ENCODE results near the gene RGMA. TPM values are rescaled to one million over a fixed set of nuclear protein-coding genes. Genes with fewer than 3 reads are reported as not detected.

RGMA gene
- total and polyA plus RNA-seq, 2 experiments from 2014 or later, result 2.5 to 2.7 TPM

GRCh38 chr15:93066834-93067648 is 22.0 kb downstream of the RGMA start:
- no peak overlapping the region for H3K27ac ChIP-seq

GRCh38 chr15:93066224-93066681 is 22.8 kb downstream of the RGMA start:
- Histone ChIP-seq H3K79me2 (peaks cover 5% of the 10 kb centered on the region), H3K4me3 (no peak overlapping the region), H3K4me2 (no peak overlapping the region), H2AFZ (no peak overlapping the region), H3K36me3 (replicated peaks; ENCODE audit: insufficient read depth, low read depth) (no peaks in the 10 kb centered on the region), H3K4me1 (ENCODE audit: insufficient read depth) (no peaks in the 10 kb centered on the region), H4K20me1 (ENCODE audit: insufficient read depth, poor library complexity, severe bottlenecking) (peaks cover 2% of the 10 kb centered on the region), H3K27ac (no peak overlapping the region), H3K9me2 (replicated peaks; ENCODE audit: insufficient read depth) (no peaks in the 10 kb centered on the region), H3K27me3 (peaks cover 7% of the 10 kb centered on the region), H3K9me3 (ENCODE audit: low read depth) (no peaks in the 10 kb centered on the region)
- DNase-seq (ENCODE audit: low spot score), result no peak
- 98% methylated on average over 20 of the region's 38 CpGs for WGBS (ENCODE audit: low lambda C conversion rate, missing lambda C conversion rate)
- TF ChIP-seq EZH2phosphoT487 (IDR thresholded peaks at IDR 0.05; ENCODE audit: low read depth, severe bottlenecking, unreplicated experiment) (no peak), EZH2 (IDR thresholded peaks at IDR 0.05; ENCODE audit: borderline replicate concordance) (no peak), CTCF (IDR thresholded peaks at IDR 0.05; ENCODE audit: poor library complexity) (no peak)

More at GRCh38 chr15:93066834-93067648, 22.0 kb downstream of the RGMA start:
- no peak for TF ChIP-seq EZH2phosphoT487 (IDR thresholded peaks at IDR 0.05; ENCODE audit: low read depth, severe bottlenecking, unreplicated experiment)
- TF ChIP-seq CTCF (IDR thresholded peaks at IDR 0.05; ENCODE audit: poor library complexity), result no peak
- no peak for TF ChIP-seq EZH2 (IDR thresholded peaks at IDR 0.05; ENCODE audit: borderline replicate concordance)
- DNase-seq (ENCODE audit: low spot score), result no peak
- Histone ChIP-seq H3K4me2 (no peak overlapping the region), H3K36me3 (replicated peaks; ENCODE audit: insufficient read depth, low read depth) (no peaks in the 10 kb centered on the region), H3K9me3 (ENCODE audit: low read depth) (no peaks in the 10 kb centered on the region), H3K79me2 (peaks cover 5% of the 10 kb centered on the region), H3K9me2 (replicated peaks; ENCODE audit: insufficient read depth) (no peaks in the 10 kb centered on the region), H3K27me3 (peaks cover 12% of the 10 kb centered on the region), H3K4me3 (no peak overlapping the region), H3K4me1 (ENCODE audit: insufficient read depth) (no peaks in the 10 kb centered on the region), H4K20me1 (ENCODE audit: insufficient read depth, poor library complexity, severe bottlenecking) (no peaks in the 10 kb centered on the region), H2AFZ (no peak overlapping the region)
- WGBS (ENCODE audit: low lambda C conversion rate, missing lambda C conversion rate), result 83% methylated on average over 7 of the region's 7 CpGs

- no peak for DNase-seq (ENCODE audit: low spot score)
- H3K4me2 ChIP-seq, result no peak overlapping the region
- peaks cover 2% of the 10 kb centered on the region for H4K20me1 ChIP-seq (ENCODE audit: insufficient read depth, poor library complexity, severe bottlenecking)
- H2AFZ ChIP-seq, result no peak overlapping the region
- no peak overlapping the region for H3K27ac ChIP-seq
- no peaks in the 10 kb centered on the region for H3K9me2 ChIP-seq (replicated peaks; ENCODE audit: insufficient read depth)
- H3K27me3 ChIP-seq, result peaks cover 4% of the 10 kb centered on the region
- no peaks in the 10 kb centered on the region for H3K4me1 ChIP-seq (ENCODE audit: insufficient read depth)
- whole genome bisulfite sequencing (ENCODE audit: low lambda C conversion rate, missing lambda C conversion rate), result 98% methylated on average over 23 of the region's 23 CpGs
- H3K4me3 ChIP-seq, result no peak overlapping the region
- TF ChIP-seq CTCF (IDR thresholded peaks at IDR 0.05; ENCODE audit: poor library complexity) (no peak), EZH2phosphoT487 (IDR thresholded peaks at IDR 0.05; ENCODE audit: low read depth, severe bottlenecking, unreplicated experiment) (no peak), EZH2 (IDR thresholded peaks at IDR 0.05; ENCODE audit: borderline replicate concordance) (no peak)
- no peaks in the 10 kb centered on the region for H3K9me3 ChIP-seq (ENCODE audit: low read depth)
- no peaks in the 10 kb centered on the region for H3K36me3 ChIP-seq (replicated peaks; ENCODE audit: insufficient read depth, low read depth)
- no peaks in the 10 kb centered on the region for H3K79me2 ChIP-seq
Measured at GRCh38 chr15:93065641-93066045, 23.4 kb downstream of the RGMA start.
